ENCODE measurements around the gene GPX3. TPM values are rescaled to one million over a fixed set of nuclear protein-coding genes. Genes with fewer than 3 reads are reported as not detected.

Gene GPX3
- total and polyA plus RNA-seq, 10 of the 15 experiments (the other 5 are each of a cell fraction or from before 2014, with no cell fraction given), result 0.04 to 1.0 (median 0.15) TPM; not detected in 3

GRCh38 chr5:151036556-151036955 is 16.2 kb downstream of the GPX3 start:
- no peaks in the 10 kb centered on the region for H3K27me3 ChIP-seq (replicated peaks in 1 of 2; ENCODE audit: control insufficient read depth in 2 of 2, insufficient read depth in 2 of 2, low read length in 1 of 2)
- no peak overlapping the region for H3K27ac ChIP-seq (ENCODE audit: control insufficient read depth, insufficient read depth)
- no peak overlapping the region for H2AFZ ChIP-seq (ENCODE audit: control insufficient read depth, low read depth, low read length)
- H3K36me3 ChIP-seq (ENCODE audit: control insufficient read depth in 2 of 2, insufficient read depth in 2 of 2, low read length in 1 of 2), result peaks cover 57% of the 10 kb centered on the region in 2 experiments
- H4K20me1 ChIP-seq (ENCODE audit: control insufficient read depth, insufficient read depth), result no peaks in the 10 kb centered on the region; the same call in 1 of the 2 replicates
- no peaks in the 10 kb centered on the region for H3K79me2 ChIP-seq (ENCODE audit: control insufficient read depth, insufficient read depth, low read length)
- no peaks in the 10 kb centered on the region for H3K9me3 ChIP-seq (replicated peaks; ENCODE audit: control insufficient read depth, insufficient read depth, low read length)
- BruUV-seq (replicated peaks), result no TSS peak
- intact Hi-C loops (cut with micrococcal nuclease; ENCODE audit: unreplicated experiment) (no loop called here), in situ Hi-C loops (cut with MboI) (no loop called here)
- H3K4me1 ChIP-seq (ENCODE audit: control insufficient read depth, insufficient read depth, low read length), result no peaks in the 10 kb centered on the region
- CTCF ChIA-PET, result interaction anchor here (1.2 to 1.9 kb wide), 3 partner anchors 12 to 128 kb away, joined by 3 to 5 read pairs (median 5); no protein-coding TSS in a partner anchor
- ATAC-seq (no peak), FAIRE-seq (no peak), DNase-seq (ENCODE audit: low read depth, low spot score) (no peak)
- no peak overlapping the region for H3K4me2 ChIP-seq (ENCODE audit: control insufficient read depth, insufficient read depth)
- no peak overlapping the region for H3K4me3 ChIP-seq
- POLR2A ChIA-PET, result no interaction called here
- TF ChIP-seq ETV6 (conservative IDR thresholded peaks at IDR 0.05 in 1 of 2, IDR thresholded peaks at IDR 0.05 in 1 of 2; ENCODE audit: borderline replicate concordance in 1 of 2, low read depth in 1 of 2), result no peak
- no peak for TF ChIP-seq NR2C2 (IDR thresholded peaks at IDR 0.05; ENCODE audit: borderline replicate concordance, control insufficient read depth, insufficient read length, low read depth)
- no peak for TF ChIP-seq RBBP5 (conservative IDR thresholded peaks at IDR 0.05)
- TF ChIP-seq NFYA (IDR thresholded peaks at IDR 0.05; ENCODE audit: borderline replicate concordance, low read depth, low read length), result no peak
- SMC1A ChIA-PET (ENCODE audit: uncharacterized antibody, unreplicated experiment), result interaction anchor here (1.5 to 5.2 kb wide), 2 partner anchors 79 to 128 kb away, joined by 3 to 22 read pairs; no protein-coding TSS in a partner anchor
- RAD21 ChIA-PET (ENCODE audit: unreplicated experiment), result no interaction called here
- no peak overlapping the region for H3K9ac ChIP-seq (ENCODE audit: control insufficient read depth, insufficient read depth, low read length)
- WGBS (ENCODE audit: insufficient coverage, insufficient replicate concordance, low lambda C conversion rate, missing lambda C conversion rate), result 98% methylated on average over 6 of the region's 6 CpGs

- TF ChIP-seq MTA2 (IDR thresholded peaks at IDR 0.05; ENCODE audit: low read depth) (no peak), MAX (IDR thresholded peaks at IDR 0.05; ENCODE audit: low read depth, low read length) (no peak)
- intact Hi-C loops (cut with micrococcal nuclease; ENCODE audit: unreplicated experiment) (no loop called here), in situ Hi-C loops (cut with MboI) (no loop called here)
- Histone ChIP-seq H4K20me1 (ENCODE audit: control insufficient read depth, insufficient read depth) (no peaks in the 10 kb centered on the region; the same call in 1 of the 2 replicates), H3K9ac (ENCODE audit: control insufficient read depth, insufficient read depth, low read length) (no peak overlapping the region), H2AFZ (ENCODE audit: control insufficient read depth, low read depth, low read length) (no peak overlapping the region), H3K36me3 (ENCODE audit: control insufficient read depth in 2 of 2, insufficient read depth in 2 of 2, low read length in 1 of 2) (peaks cover 63% of the 10 kb centered on the region in 2 experiments), H3K4me3 (no peak overlapping the region), H3K4me1 (ENCODE audit: control insufficient read depth, insufficient read depth, low read length) (no peaks in the 10 kb centered on the region), H3K79me2 (ENCODE audit: control insufficient read depth, insufficient read depth, low read length) (no peaks in the 10 kb centered on the region), H3K27me3 (replicated peaks in 1 of 2; ENCODE audit: control insufficient read depth in 2 of 2, insufficient read depth in 2 of 2, low read length in 1 of 2) (no peaks in the 10 kb centered on the region), H3K4me2 (ENCODE audit: control insufficient read depth, insufficient read depth) (no peak overlapping the region), H3K27ac (ENCODE audit: control insufficient read depth, insufficient read depth) (no peak overlapping the region), H3K9me3 (replicated peaks; ENCODE audit: control insufficient read depth, insufficient read depth, low read length) (no peaks in the 10 kb centered on the region)
- CTCF ChIA-PET, result interaction anchor here (1.3 to 2.3 kb wide), 3 partner anchors 10 to 78 kb away, joined by 3 to 8 read pairs (median 3); no protein-coding TSS in a partner anchor
- WGBS (ENCODE audit: insufficient coverage, insufficient replicate concordance, low lambda C conversion rate, missing lambda C conversion rate), result 97% methylated on average over 12 of the region's 12 CpGs
- RAD21 ChIA-PET (ENCODE audit: unreplicated experiment), result interaction anchor here (1.0 kb wide), 1 partner anchor 78 kb away, joined by 3 read pairs; no protein-coding TSS in a partner anchor
- FAIRE-seq (no peak), DNase-seq (ENCODE audit: low read depth, low spot score) (no peak), ATAC-seq (no peak)
- no TSS peak for BruUV-seq (replicated peaks)
- SMC1A ChIA-PET (ENCODE audit: uncharacterized antibody, unreplicated experiment), result interaction anchor here (0.8 to 5.2 kb wide), 2 partner anchors 17 to 78 kb away, joined by 3 to 22 read pairs; no protein-coding TSS in a partner anchor
- POLR2A ChIA-PET, result no interaction called here
Measured at GRCh38 chr5:151037561-151038411, 17.4 kb downstream of the GPX3 start.
